ENCODE data around the gene HS6ST2.

GRCh38 chrX:132751063-132751690 is 207.3 kb downstream of the HS6ST2 start:
- no peak for TF ChIP-seq CTCF (IDR thresholded peaks at IDR 0.05; ENCODE audit: low read depth, low read length, poor library complexity, severe bottlenecking)
- TF ChIP-seq EZH2phosphoT487 (IDR thresholded peaks at IDR 0.05; ENCODE audit: borderline replicate concordance, low read length) = no peak

All from DOHH2 (cell line).